HEK293 (cell line): ENCODE results near the gene KLHL14.

Experiments
- CTCF ChIA-PET: fragments of 350-600 bp; formaldehyde crosslinking; extraction: SDS; loops from one replicate; lab custom pipeline; 2021; ENCODE audit warnings: antibody characterized with exemption; lab: Yijun Ruan, JAX
- POLR2A ChIA-PET: fragments of 300-600 bp; formaldehyde crosslinking; extraction: SDS; loops from one replicate; lab custom pipeline; 2020; ENCODE audit warnings: antibody characterized with exemption, inconsistent platforms; lab: Yijun Ruan, JAX
- H3K27ac ChIP-seq: fragments of 200-500 bp; sonication (Bioruptor generic); 2 replicates; pipeline ENCODE4 v1.5.1; 2014; ENCODE audit warnings: low read depth, low read length, control low read depth, inconsistent platforms; ENCODE audit errors: extremely low read depth
- H3K36me3 ChIP-seq, 2 experiments: fragments of 200-500 bp in 1 of 2; sonication (Bioruptor generic) in 1 of 2; 1 replicate in 1 of 2; 2 replicates in 1 of 2; pipeline ENCODE4 v1.5.1; 2014 to 2017; ENCODE audit warnings: inconsistent platforms in 2 of 2, low read length in 2 of 2; ENCODE audit not compliant: control insufficient read depth in 2 of 2, insufficient read depth in 1 of 2
- H3K4me1 ChIP-seq: fragments of 200-500 bp; sonication (Bioruptor generic); 2 replicates; pipeline ENCODE4 v1.5.1; 2014; ENCODE audit warnings: mild to moderate bottlenecking, low read length, inconsistent platforms; ENCODE audit not compliant: control insufficient read depth, insufficient read depth
- H3K4me3 ChIP-seq: 2 replicates; pipeline ENCODE4 v1.5.1; 2011; ENCODE audit warnings: low read depth, mild to moderate bottlenecking, control low read depth, low read length, moderate library complexity
- H3K9me3 ChIP-seq: fragments of 200-500 bp; sonication (Bioruptor generic); 2 replicates; pipeline ENCODE4 v1.5.1; 2014; ENCODE audit warnings: low read depth, low read length, inconsistent platforms; ENCODE audit not compliant: control insufficient read depth, insufficient read depth
- BCL11A ChIP-seq: fragments of 450-650 bp; formaldehyde crosslinking; IDR thresholded peaks from 2 replicates; pipeline ENCODE4 v1.5.1; 2016; ENCODE audit warnings: low read depth, missing biosample characterization, missing genetic modification characterization
- IKZF3 ChIP-seq: fragments of 450-650 bp; IDR thresholded peaks from 2 replicates; pipeline ENCODE4 v1.5.0; 2018; ENCODE audit warnings: missing biosample characterization, mild to moderate bottlenecking, missing genetic modification characterization, moderate library complexity
- KLF7 ChIP-seq: fragments of 450-650 bp; formaldehyde crosslinking; IDR thresholded peaks from 2 replicates; pipeline ENCODE4 v1.5.1; 2016; ENCODE audit warnings: missing biosample characterization, missing genetic modification characterization, borderline replicate concordance
- KLF8 ChIP-seq: fragments of 450-650 bp; formaldehyde crosslinking; IDR thresholded peaks from 2 replicates; pipeline ENCODE4 v1.5.1; 2016; ENCODE audit warnings: missing biosample characterization, missing genetic modification characterization
- MZF1 ChIP-seq: fragments of 450-650 bp; formaldehyde crosslinking; IDR thresholded peaks from 2 replicates; pipeline ENCODE4 v1.5.1; 2017; ENCODE audit warnings: missing biosample characterization, missing genetic modification characterization, borderline replicate concordance
- OVOL3 ChIP-seq: fragments of 450-650 bp; formaldehyde crosslinking; IDR thresholded peaks from 2 replicates; pipeline ENCODE4 v1.5.1; 2016; ENCODE audit warnings: missing biosample characterization, missing genetic modification characterization
- PBX3 ChIP-seq: sonication (generic); formaldehyde crosslinking; IDR thresholded peaks from 2 replicates; pipeline ENCODE4 v1.8.1; 2022; ENCODE audit warnings: mild to moderate bottlenecking, moderate library complexity, missing genetic modification reagents
- PRDM4 ChIP-seq: fragments of 450-650 bp; formaldehyde crosslinking; IDR thresholded peaks from 2 replicates; pipeline ENCODE4 v1.5.1; 2017; ENCODE audit warnings: missing biosample characterization, missing genetic modification characterization
- SETDB1 ChIP-seq: IDR thresholded peaks from one replicate; pipeline ENCODE4 v1.6.1; 2017; ENCODE audit warnings: mild to moderate bottlenecking, low read length, moderate library complexity, mixed read lengths; ENCODE audit not compliant: insufficient read length
- ZBTB1 ChIP-seq: fragments of 450-650 bp; formaldehyde crosslinking; IDR thresholded peaks from 2 replicates; pipeline ENCODE4 v1.5.1; 2016; ENCODE audit warnings: missing biosample characterization, missing genetic modification characterization
- ZBTB10 ChIP-seq: fragments of 450-650 bp; formaldehyde crosslinking; IDR thresholded peaks from 2 replicates; pipeline ENCODE4 v1.5.1; 2016; ENCODE audit warnings: missing biosample characterization, missing genetic modification characterization
- ZBTB21 ChIP-seq: fragments of 450-650 bp; formaldehyde crosslinking; IDR thresholded peaks from 2 replicates; pipeline ENCODE4 v1.5.1; 2017; ENCODE audit warnings: missing biosample characterization, missing genetic modification characterization
- ZBTB8A ChIP-seq: fragments of 450-650 bp; formaldehyde crosslinking; IDR thresholded peaks from 2 replicates; pipeline ENCODE4 v1.5.1; 2016; ENCODE audit warnings: missing biosample characterization, missing genetic modification characterization
- ZEB2 ChIP-seq: fragments of 450-650 bp; formaldehyde crosslinking; IDR thresholded peaks from 2 replicates; pipeline ENCODE4 v1.5.1; 2016; ENCODE audit warnings: missing biosample characterization, missing genetic modification characterization
- ZFP3 ChIP-seq: fragments of 450-650 bp; formaldehyde crosslinking; IDR thresholded peaks from 2 replicates; pipeline ENCODE4 v1.5.1; 2016; ENCODE audit warnings: low read depth, missing biosample characterization, missing genetic modification characterization
- ZFP69B ChIP-seq: fragments of 450-650 bp; formaldehyde crosslinking; IDR thresholded peaks from 2 replicates; pipeline ENCODE4 v1.5.1; 2016; ENCODE audit warnings: missing biosample characterization, missing genetic modification characterization
- ZNF169 ChIP-seq: fragments of 450-650 bp; formaldehyde crosslinking; IDR thresholded peaks from 2 replicates; pipeline ENCODE4 v1.5.1; 2016; ENCODE audit warnings: missing biosample characterization, missing genetic modification characterization
- ZNF2 ChIP-seq: fragments of 450-650 bp; formaldehyde crosslinking; IDR thresholded peaks from 2 replicates; pipeline ENCODE4 v1.5.1; 2016; ENCODE audit warnings: missing biosample characterization, missing genetic modification characterization
- ZNF341 ChIP-seq: fragments of 450-650 bp; formaldehyde crosslinking; IDR thresholded peaks from 2 replicates; pipeline ENCODE4; 2016; ENCODE audit warnings: low read depth, missing biosample characterization, missing genetic modification characterization
- ZNF404 ChIP-seq: fragments of 450-650 bp; formaldehyde crosslinking; IDR thresholded peaks from 2 replicates; pipeline ENCODE4 v1.5.1; 2017; ENCODE audit warnings: missing biosample characterization, missing genetic modification characterization
- ZNF416 ChIP-seq: fragments of 450-650 bp; formaldehyde crosslinking; IDR thresholded peaks from 2 replicates; pipeline ENCODE4 v1.5.1; 2016; ENCODE audit warnings: missing biosample characterization, missing genetic modification characterization
- ZNF600 ChIP-seq: fragments of 450-650 bp; formaldehyde crosslinking; IDR thresholded peaks from 2 replicates; pipeline ENCODE4 v1.5.1; 2016; ENCODE audit warnings: missing biosample characterization, missing genetic modification characterization
- ZNF670 ChIP-seq: fragments of 450-650 bp; formaldehyde crosslinking; IDR thresholded peaks from 2 replicates; pipeline ENCODE4 v1.5.1; 2016; ENCODE audit warnings: missing biosample characterization, missing genetic modification characterization, low read depth
- ZNF747 ChIP-seq: fragments of 450-650 bp; formaldehyde crosslinking; IDR thresholded peaks from 2 replicates; pipeline ENCODE4 v1.5.1; 2016; ENCODE audit warnings: missing biosample characterization, missing genetic modification characterization
- ZNF776 ChIP-seq: fragments of 450-650 bp; formaldehyde crosslinking; IDR thresholded peaks from 2 replicates; pipeline ENCODE4 v1.5.0; 2017; ENCODE audit warnings: missing biosample characterization, missing genetic modification characterization, borderline replicate concordance
- ZNF837 ChIP-seq: fragments of 450-650 bp; formaldehyde crosslinking; IDR thresholded peaks from 2 replicates; pipeline ENCODE4 v1.5.1; 2016; ENCODE audit warnings: missing biosample characterization, missing genetic modification characterization

KLHL14 gene

GRCh38 chr18:32776561-32776960, 3.7 kb upstream of the KLHL14 start:
- no peak for TF ChIP-seq ZNF404 (tag by site-specific recombination)
- POLR2A ChIA-PET, result no interaction called here

GRCh38 chr18:32775628-32776027, 2.8 kb upstream of the KLHL14 start:
- Histone ChIP-seq H3K27ac (no peak overlapping the region), H3K36me3 (no peaks in the 10 kb centered on the region), H3K4me3 (no peak overlapping the region), H3K4me1 (peaks cover 3% of the 10 kb centered on the region; the same call in 1 of the 2 replicates), H3K9me3 (no peaks in the 10 kb centered on the region)
- TF ChIP-seq MZF1 (tag by site-specific recombination) (no peak), IKZF3 (tag by site-specific recombination) (no peak), ZNF2 (tag by site-specific recombination) (no peak), ZEB2 (tag by site-specific recombination) (no peak), PBX3 (no peak), KLF7 (no peak), ZNF670 (no peak), ZBTB8A (tag by site-specific recombination) (no peak), ZNF747 (tag by site-specific recombination) (no peak), BCL11A (tag by site-specific recombination) (no peak), ZBTB21 (tag by site-specific recombination) (no peak), SETDB1 (no peak), PRDM4 (tag by site-specific recombination) (no peak), ZNF600 (no peak), ZFP69B (tag by site-specific recombination) (no peak), ZNF169 (tag by site-specific recombination) (no peak), ZNF776 (no peak), OVOL3 (tag by site-specific recombination) (no peak)
- POLR2A ChIA-PET, result interaction anchor here (1.0 kb wide), 1 partner anchor 31 kb away, joined by 4 read pairs; no protein-coding TSS in a partner anchor
- CTCF ChIA-PET, result interaction anchor here (0.6 to 0.7 kb wide), 2 partner anchors 53 to 61 kb away, joined by 3 to 4 read pairs; no protein-coding TSS in a partner anchor

More at GRCh38 chr18:32776561-32776960, 3.7 kb upstream of the KLHL14 start:
- no peak overlapping the region for H3K27ac ChIP-seq
- H3K36me3 ChIP-seq, result no peaks in the 10 kb centered on the region
- H3K9me3 ChIP-seq, result no peaks in the 10 kb centered on the region
- no peak overlapping the region for H3K4me3 ChIP-seq
- H3K4me1 ChIP-seq, result peaks cover 3% of the 10 kb centered on the region; the same call in 1 of the 2 replicates
- CTCF ChIA-PET, result interaction anchor here (0.6 to 0.7 kb wide), 2 partner anchors 54 to 62 kb away, joined by 3 to 4 read pairs; no protein-coding TSS in a partner anchor

- Histone ChIP-seq H3K4me3 (no peak overlapping the region), H3K27ac (no peak overlapping the region), H3K9me3 (no peaks in the 10 kb centered on the region), H3K36me3 (no peaks in the 10 kb centered on the region), H3K4me1 (peaks cover 3% of the 10 kb centered on the region; the same call in 1 of the 2 replicates)
- ChIA-PET POLR2A (no interaction called here), CTCF (interaction anchor here (0.5 to 1.8 kb wide), 4 partner anchors 10 to 224 kb away, joined by 3 to 6 read pairs (median 4); no protein-coding TSS in a partner anchor)
- TF ChIP-seq KLF8 (tag by site-specific recombination) (no peak), ZNF341 (tag by site-specific recombination) (no peak; the same call in 1 of the 2 replicates), ZNF416 (tag by site-specific recombination) (no peak), ZBTB1 (tag by site-specific recombination) (no peak), ZBTB10 (tag by site-specific recombination) (no peak), ZFP3 (tag by site-specific recombination) (no peak), ZNF837 (no peak)
These were observed 524 bp upstream of the KLHL14 start for GRCh38 chr18:32773382-32773712.
